Measurements from ENCODE around the gene GCNT2.

The GCNT2 gene

DNA sequence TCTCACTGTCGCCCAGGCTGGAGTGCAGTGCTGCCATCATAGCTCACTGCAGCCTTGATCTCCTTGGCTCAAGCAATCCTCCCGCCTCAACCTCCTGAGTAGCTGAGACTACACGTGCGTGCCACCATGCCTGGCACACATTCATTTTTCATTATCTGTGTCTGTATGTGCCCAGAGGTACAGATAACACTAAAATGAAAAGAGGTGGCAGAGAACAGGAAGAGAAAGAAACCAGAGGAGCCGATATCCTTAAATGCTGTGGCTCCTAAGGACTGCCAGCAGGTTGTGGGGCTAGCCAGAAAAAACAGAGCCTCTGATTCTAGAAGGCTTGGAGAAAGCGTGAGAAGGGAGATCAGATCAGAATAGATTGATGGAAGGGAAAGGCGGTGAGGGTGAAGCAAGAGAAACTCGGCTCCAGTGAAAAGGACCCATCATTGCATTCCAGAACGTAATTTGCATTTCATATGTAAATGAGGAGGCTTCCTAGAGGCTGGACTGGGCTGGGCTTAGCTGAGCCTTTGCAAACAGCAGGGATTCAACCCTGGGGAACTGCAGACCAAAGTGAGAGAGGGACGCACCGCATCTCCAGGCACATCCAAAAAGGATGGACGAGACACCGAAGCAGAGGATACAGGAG lies 64.2 kb downstream of the GCNT2 start:
- TF ChIP-seq TCF12 (IDR thresholded peaks at IDR 0.05; ENCODE audit: low read depth) = no peak
- TF ChIP-seq EGR1 (IDR thresholded peaks at IDR 0.05) = no peak
- TF ChIP-seq ZBTB7A (IDR thresholded peaks at IDR 0.05; ENCODE audit: low read depth) = no peak
- no peak for TF ChIP-seq NFIC (IDR thresholded peaks at IDR 0.05)
- TF ChIP-seq RAD21 (IDR thresholded peaks at IDR 0.05; ENCODE audit: low read depth) = no peak
- no peak for TF ChIP-seq EP300 (IDR thresholded peaks at IDR 0.05; ENCODE audit: borderline replicate concordance)
- TF ChIP-seq, protein P1, sequence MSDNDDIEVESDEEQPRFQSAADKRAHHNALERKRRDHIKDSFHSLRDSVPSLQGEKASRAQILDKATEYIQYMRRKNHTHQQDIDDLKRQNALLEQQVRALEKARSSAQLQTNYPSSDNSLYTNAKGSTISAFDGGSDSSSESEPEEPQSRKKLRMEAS (IDR thresholded peaks at IDR 0.05) = no peak
- no peak for TF ChIP-seq TAF1 (IDR thresholded peaks at IDR 0.05; ENCODE audit: low read depth)
- no peak for TF ChIP-seq CEBPB (IDR thresholded peaks at IDR 0.05)
- TF ChIP-seq FOXM1 (IDR thresholded peaks at IDR 0.05; ENCODE audit: borderline replicate concordance, low read depth) = no peak
- TF ChIP-seq YY1 (IDR thresholded peaks at IDR 0.05; ENCODE audit: low read depth) = no peak
- TF ChIP-seq TEAD4 (IDR thresholded peaks at IDR 0.05) = no peak
- no peak for TF ChIP-seq CREB1 (IDR thresholded peaks at IDR 0.05; ENCODE audit: low read depth)
- no peak for TF ChIP-seq REST (IDR thresholded peaks at IDR 0.05; ENCODE audit: low read depth)
- TF ChIP-seq USF1 (IDR thresholded peaks at IDR 0.05) = no peak

GRCh38 chr6:10586302-10586701 lies 65.2 kb downstream of the GCNT2 start:
- TF ChIP-seq TEAD4 (IDR thresholded peaks at IDR 0.05) (no peak), CREB1 (IDR thresholded peaks at IDR 0.05; ENCODE audit: low read depth) (no peak), TCF12 (IDR thresholded peaks at IDR 0.05; ENCODE audit: low read depth) (no peak), USF1 (IDR thresholded peaks at IDR 0.05) (no peak), YY1 (IDR thresholded peaks at IDR 0.05; ENCODE audit: low read depth) (no peak), TAF1 (IDR thresholded peaks at IDR 0.05; ENCODE audit: low read depth) (no peak), RAD21 (IDR thresholded peaks at IDR 0.05; ENCODE audit: low read depth) (no peak), REST (IDR thresholded peaks at IDR 0.05; ENCODE audit: low read depth) (no peak), FOXM1 (IDR thresholded peaks at IDR 0.05; ENCODE audit: borderline replicate concordance, low read depth) (no peak), EGR1 (IDR thresholded peaks at IDR 0.05) (no peak), CEBPB (IDR thresholded peaks at IDR 0.05) (no peak)
- TF ChIP-seq, protein P1 (IDR thresholded peaks at IDR 0.05) = no peak

DNA sequence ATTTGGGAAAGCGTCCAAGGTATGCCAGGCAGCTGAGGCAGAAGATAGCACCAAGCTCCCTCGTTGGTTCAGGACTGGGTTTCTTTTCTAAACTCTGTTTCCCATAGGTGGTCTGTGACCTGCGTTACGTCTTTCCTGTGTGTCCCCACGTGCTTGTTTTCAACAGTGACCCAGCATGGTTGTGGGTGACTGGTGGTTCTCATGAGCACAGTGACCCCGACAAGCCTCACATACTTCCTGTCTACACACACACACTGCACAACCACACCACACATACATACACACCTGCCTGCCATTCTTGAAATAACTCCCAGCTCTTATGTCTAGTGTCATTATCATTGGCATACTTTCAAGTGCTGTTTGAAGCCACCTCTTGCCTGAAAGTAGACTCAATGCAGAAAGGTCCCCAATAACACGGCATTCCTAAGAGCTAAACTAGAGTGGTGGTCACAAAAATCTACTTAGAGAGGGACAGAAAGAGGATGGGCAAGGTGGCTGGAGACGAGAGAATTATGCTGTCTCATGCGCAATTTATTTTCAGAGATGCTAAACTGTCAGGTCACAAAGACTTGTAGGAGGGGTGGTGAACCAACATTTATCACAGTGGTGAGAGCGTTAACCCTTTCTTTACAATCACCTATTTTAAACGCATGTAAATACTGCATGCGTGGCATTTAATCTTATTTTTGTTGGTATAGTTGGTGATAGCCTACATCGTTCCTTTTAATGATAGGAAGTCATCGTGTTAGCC lies 66.7 kb downstream of the GCNT2 start:
- TF ChIP-seq EP300 (IDR thresholded peaks at IDR 0.05; ENCODE audit: borderline replicate concordance) = no peak
- TF ChIP-seq REST (IDR thresholded peaks at IDR 0.05; ENCODE audit: low read depth) = no peak
- TF ChIP-seq FOXM1 (IDR thresholded peaks at IDR 0.05; ENCODE audit: borderline replicate concordance, low read depth) = no peak
- no peak for TF ChIP-seq TAF1 (IDR thresholded peaks at IDR 0.05; ENCODE audit: low read depth)
- no peak for TF ChIP-seq RAD21 (IDR thresholded peaks at IDR 0.05; ENCODE audit: low read depth)
- TF ChIP-seq, protein P1 (IDR thresholded peaks at IDR 0.05) = no peak
- no peak for TF ChIP-seq EGR1 (IDR thresholded peaks at IDR 0.05)
- TF ChIP-seq YY1 (IDR thresholded peaks at IDR 0.05; ENCODE audit: low read depth) = no peak
- TF ChIP-seq USF1 (IDR thresholded peaks at IDR 0.05) = no peak
- no peak for TF ChIP-seq TCF12 (IDR thresholded peaks at IDR 0.05; ENCODE audit: low read depth)
